Hematopoietic multipotent progenitor cell treated with erythropoietin and hydrocortisone succinate and interleukin-3 and kit ligand, for 4 days (in vitro differentiated cells): ENCODE measurements around the gene CALCOCO1.
"Not testable (repeated sequence)": the region's sequence is repeated elsewhere in the genome, so short reads cannot be mapped to it uniquely, and the experiment has no call there.

Experiments
- DNase-seq: peaks from one replicate; pipeline ENCODE4 v3.0.0-alpha.2; 2015

Gene CALCOCO1

GRCh38 chr12:53733051-53733806, 6.0 kb upstream of the CALCOCO1 start:
- DNase-seq, result no peak

DNA sequence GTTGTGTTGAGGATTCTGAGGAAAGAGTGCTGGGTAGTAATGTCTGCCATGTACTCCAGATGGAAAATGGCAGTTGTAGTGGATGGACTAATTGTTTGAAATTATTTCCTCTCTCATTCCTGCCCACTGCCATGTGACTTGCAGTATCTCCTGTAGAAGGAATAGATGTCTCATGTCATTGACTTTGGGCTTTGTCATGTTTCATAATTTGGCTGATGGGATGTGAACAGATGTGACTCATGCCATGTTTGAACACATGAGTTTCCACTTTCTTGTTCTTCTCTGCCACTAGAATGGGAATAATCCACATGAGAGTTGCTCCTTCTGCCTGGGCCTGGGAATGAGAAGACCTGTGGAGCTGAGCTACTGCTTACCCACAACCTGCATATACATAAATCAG, 2.4 kb upstream of the CALCOCO1 start:
- DNase-seq, result no peak

GRCh38 chr12:53728206-53728605, 954 bp upstream of the CALCOCO1 start:
- no peak for DNase-seq

GRCh38 chr12:53726946-53727309, 324 bp downstream of the CALCOCO1 start:
- no peak for DNase-seq

GRCh38 chr12:53726341-53726740, 911 bp downstream of the CALCOCO1 start:
- DNase-seq, result peak; percentile 65

- DNase-seq, result no peak
Measured at GRCh38 chr12:53725824-53726223, 1.4 kb downstream of the CALCOCO1 start.

DNA sequence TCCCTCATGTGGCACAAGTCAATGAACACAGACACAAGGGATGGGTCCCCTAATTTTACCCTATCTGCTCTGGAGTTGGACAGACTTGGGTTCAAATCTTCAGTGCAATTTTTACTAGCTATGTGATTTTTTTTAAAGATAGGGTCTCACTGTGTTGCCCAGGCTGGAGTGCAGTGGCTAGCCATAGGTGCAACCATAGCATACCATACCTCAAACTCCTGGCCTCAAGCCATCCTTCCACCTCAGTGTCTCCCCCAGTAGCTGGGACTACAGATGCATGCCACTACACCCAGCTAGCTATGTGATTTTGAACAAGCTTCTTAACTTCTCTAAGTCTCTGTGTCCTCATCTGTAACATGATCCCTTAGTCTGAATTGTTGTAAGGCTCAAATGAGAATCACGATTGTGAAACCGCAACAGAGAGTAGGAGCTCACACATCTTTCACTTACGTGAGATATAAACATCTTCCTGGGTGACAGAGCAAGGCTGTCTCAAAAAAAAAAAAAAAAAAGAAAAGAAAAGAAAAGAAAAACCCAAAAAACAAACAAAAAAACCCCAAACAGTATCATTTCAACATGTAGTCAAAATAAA, 4.7 kb downstream of the CALCOCO1 start:
- DNase-seq, result no peak

DNA sequence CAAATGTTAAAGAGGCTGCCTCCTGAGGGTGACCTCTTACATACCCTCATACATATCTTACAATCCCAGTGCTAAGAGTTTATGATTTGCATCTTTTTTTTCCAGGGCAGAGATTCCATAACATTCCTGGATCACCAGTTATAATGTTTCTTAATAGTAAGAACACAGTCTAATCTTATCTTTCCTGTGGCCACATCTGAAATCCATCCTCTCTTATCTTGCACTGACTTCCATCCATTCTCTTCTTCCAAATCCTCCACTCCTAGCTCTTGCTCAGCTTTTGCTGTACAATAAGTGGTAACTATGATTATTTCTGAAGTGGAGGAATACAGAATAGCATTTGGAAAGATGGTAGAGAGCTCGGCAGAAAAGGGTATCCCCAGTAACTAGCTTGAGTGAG, 6.3 kb downstream of the CALCOCO1 start:
- DNase-seq, result no peak

- DNase-seq, result no peak
Measured at GRCh38 chr12:53719649-53720048, 7.6 kb downstream of the CALCOCO1 start.

DNA sequence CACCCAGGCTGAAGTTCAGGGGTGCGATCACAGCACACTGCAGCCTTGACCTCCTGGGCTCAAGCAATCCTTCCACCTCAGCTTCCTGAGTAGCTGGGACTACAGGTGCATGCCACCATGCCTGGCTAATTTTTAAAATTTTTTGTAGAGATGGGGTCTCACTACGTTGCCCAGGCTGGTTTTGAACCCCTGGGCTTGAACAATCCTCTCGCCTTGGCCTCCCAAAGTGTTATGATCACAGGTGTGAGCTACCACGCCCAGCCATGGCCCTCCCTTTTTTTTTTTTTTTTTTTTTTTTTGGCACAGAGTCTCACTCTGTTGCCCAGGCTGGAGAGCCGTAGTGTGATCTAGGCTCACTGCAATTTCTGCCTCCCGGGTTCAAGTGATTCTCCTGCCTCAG, 8.7 kb downstream of the CALCOCO1 start:
- not testable (repeated sequence) for DNase-seq

GRCh38 chr12:53717319-53717718, 9.9 kb downstream of the CALCOCO1 start:
- DNase-seq, result no peak

- DNase-seq, result no peak
Measured at GRCh38 chr12:53714004-53714403, 13.2 kb downstream of the CALCOCO1 start.

- no peak for DNase-seq
Measured at GRCh38 chr12:53713516-53713915, 13.7 kb downstream of the CALCOCO1 start.

DNA sequence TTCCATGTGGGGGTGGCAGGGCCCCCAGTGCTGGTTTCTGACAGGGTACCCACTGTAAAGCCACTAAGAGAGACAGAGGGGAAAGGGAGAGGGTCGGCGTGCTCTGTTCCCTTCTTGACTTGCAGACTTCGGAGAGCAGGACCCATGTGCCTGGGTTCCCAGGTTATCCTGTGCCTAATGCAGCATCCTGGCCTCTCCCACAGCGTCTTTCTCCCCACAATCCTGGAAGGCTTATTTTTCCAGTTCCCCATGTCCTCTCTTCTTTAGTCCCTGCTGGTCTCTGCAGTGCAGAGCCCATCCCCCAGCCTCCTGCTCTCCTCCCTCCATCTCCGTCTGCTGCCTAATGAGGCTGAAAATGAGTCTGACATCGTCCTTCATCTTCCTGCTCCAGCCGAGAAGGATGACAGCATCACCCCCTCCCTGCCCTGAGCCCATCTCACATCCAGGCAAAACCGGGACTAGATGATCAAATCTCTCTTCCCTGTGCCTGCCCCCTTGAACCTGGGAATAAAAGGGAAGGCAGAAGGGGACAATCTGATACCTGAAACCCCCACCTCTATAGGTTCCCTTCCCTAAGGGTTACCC, 15.1 kb downstream of the CALCOCO1 start:
- no peak for DNase-seq

DNA sequence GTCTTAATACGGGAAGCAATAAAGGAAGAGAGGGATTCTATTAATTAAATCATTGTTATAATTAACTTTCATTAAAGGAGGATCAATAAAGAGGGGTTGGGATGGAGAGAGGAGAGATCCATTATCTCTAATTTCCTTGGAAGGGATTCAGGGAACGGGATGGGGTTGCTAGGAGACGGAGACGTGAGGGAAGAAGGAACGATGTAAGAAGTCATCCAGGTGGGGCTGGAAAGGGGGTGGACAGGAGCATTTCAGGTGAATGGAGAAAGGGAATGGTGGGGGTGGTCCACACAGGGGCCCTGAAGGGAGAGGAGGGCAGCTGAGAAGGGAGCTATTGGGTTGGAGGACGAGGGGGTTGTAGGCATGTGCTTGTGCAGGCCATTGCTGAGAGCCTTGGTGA, 17.2 kb downstream of the CALCOCO1 start:
- DNase-seq, result no peak

GRCh38 chr12:53709671-53710070, 17.6 kb downstream of the CALCOCO1 start:
- peak; percentile 7 for DNase-seq

DNA sequence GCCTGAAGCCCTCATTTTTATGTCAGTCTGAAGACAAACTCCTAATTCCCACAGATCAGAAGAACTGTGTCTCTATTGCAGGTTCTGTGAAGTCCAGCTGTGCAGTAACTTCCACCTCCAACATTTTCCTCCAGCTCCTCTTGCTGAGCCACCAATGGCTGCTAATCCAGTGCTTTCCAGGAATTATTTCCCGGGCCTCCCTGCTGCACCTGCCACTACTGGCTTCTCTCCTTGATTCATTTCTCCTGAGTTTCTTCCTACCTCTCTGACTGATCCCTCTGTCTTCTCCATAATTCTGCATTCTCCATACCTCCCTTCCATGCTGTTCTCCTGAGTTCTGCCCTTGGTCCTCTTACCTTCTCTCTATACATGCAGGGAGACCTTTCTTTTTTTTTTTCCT, 21.2 kb downstream of the CALCOCO1 start:
- DNase-seq, result no peak

GRCh38 chr12:53703756-53704155, 23.5 kb downstream of the CALCOCO1 start:
- DNase-seq, result no peak

DNA sequence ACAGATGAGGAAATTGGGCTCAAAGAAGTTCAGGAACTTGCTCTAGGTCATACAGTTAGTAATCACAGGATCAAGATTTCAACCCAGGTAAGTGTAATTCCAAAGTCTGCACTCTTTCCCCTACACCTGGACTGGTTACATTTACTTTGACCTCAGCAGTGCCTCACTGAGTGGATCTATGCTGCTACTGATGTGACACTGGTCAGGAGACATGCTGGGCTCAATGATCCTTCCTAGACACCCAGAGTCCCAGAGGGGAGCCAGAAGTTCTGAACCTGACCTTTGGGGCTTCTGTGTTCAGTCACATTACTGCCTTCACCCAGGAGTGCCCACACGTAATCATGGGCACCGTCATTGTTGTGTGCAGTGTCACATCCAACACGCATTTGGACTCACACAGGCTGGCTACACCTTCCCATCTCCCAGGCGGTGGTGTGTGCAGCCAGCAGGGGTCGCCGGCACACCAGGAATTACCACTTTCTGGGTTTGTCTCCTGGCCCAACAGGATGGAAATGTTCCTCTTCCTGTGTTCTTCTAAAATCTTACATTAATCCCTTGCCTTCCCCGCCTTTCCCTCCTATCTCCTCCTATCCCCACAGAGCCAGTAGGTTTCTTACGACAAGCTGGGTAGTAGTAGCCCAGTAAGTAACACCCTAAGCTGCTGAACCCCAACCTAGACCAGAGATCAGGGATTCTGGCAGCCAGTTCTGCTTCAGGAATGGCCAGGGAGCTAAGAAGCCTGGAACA, 25.6 kb downstream of the CALCOCO1 start:
- peak; percentile 75 for DNase-seq

DNA sequence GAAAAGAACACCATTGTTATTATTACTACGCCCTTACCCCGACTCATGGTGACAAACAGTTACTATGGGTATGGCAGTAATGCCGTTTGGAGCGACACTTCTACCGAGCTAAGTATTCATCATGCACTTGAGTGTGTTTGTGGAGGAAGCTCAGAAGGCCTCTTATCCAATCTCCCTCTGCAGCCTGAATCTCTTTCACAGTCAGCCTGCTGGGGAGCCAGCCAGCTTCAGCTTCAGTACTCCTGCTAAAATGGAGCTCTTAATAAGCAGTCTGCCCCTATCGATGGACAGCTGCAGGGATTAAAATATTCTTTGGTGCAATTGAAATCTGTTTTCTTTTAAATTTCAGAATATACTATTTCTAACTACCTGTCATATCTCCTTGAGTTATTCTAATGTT, 26.7 kb downstream of the CALCOCO1 start:
- DNase-seq, result no peak

GRCh38 chr12:53699678-53700025, 27.6 kb downstream of the CALCOCO1 start:
- DNase-seq, result no peak

GRCh38 chr12:53698948-53699677, 28.1 kb downstream of the CALCOCO1 start:
- no peak for DNase-seq

GRCh38 chr12:53696655-53697331, 30.5 kb downstream of the CALCOCO1 start:
- no peak for DNase-seq
